ENCODE data around the gene DNAJB14.

- TF ChIP-seq CTCF (IDR thresholded peaks at IDR 0.05; ENCODE audit: insufficient read depth, low read depth, low read length) (no peak), EZH2 (IDR thresholded peaks at IDR 0.05; ENCODE audit: insufficient read depth, low read length) (no peak)
These were observed 99.5 kb downstream of the DNAJB14 start for GRCh38 chr4:99846891-99847290.

All from astrocyte (in vitro differentiated cells and primary cell).